Fibroblast of the aortic adventitia (primary cell): Measurements from ENCODE around the gene VWCE. TPM values are rescaled to one million over a fixed set of nuclear protein-coding genes. Genes with fewer than 3 reads are reported as not detected.

Source experiments
- DNase-seq: peaks from one replicate; pipeline ENCODE4 v3.0.0-alpha.2; 2010; ENCODE audit warnings: low read depth
- H3K4me3 ChIP-seq: 2 replicates; pipeline ENCODE4 v1.5.1; 2011; ENCODE audit warnings: low read depth, mild to moderate bottlenecking, control low read depth, low read length, moderate library complexity
- CTCF ChIP-seq: IDR thresholded peaks from 2 replicates; pipeline ENCODE4 v1.5.1; 2011; ENCODE audit warnings: mild to moderate bottlenecking, low read length, control low read depth, inconsistent platforms; ENCODE audit not compliant: insufficient read depth
- total RNA-seq: library from RNA; depleted of rRNA; stranded (reverse); fragments of >200 nt; gene quantifications from 2 replicates; pipeline ENCODE4 v1.2.3, GENCODE V29; 2012; ENCODE audit warnings: low replicate concordance

VWCE gene
- total RNA-seq, 1 donor, result 7.4 TPM

GRCh38 chr11:61333550-61334433 is 38.7 kb upstream of the VWCE start:
- no peak for TF ChIP-seq CTCF
- H3K4me3 ChIP-seq, result peak overlapping the region; percentile 69
- no peak for DNase-seq

GRCh38 chr11:61332797-61333549 is 37.9 kb upstream of the VWCE start, which contains the start of the genes DDB1 and TKFC:
Gene DDB1 (minus strand): TSS chr11:61333105. CDS start chr11:61332968, 137 bp downstream.
Gene TKFC (plus strand): TSS chr11:61333228. CDS start chr11:61334729, 1,501 bp downstream.
- DNase-seq, result peak; percentile 81
- TF ChIP-seq CTCF, result no peak
- peak within 1 kb of the TSS; percentile 69 for H3K4me3 ChIP-seq

- peak; percentile 38 for DNase-seq
- peak; percentile 3 for TF ChIP-seq CTCF
- H3K4me3 ChIP-seq, result peak overlapping the region; percentile 69
These were observed 37.2 kb upstream of the VWCE start for GRCh38 chr11:61332281-61332796.

- H3K4me3 ChIP-seq, result peak overlapping the region; percentile 69
- no peak for TF ChIP-seq CTCF
- DNase-seq, result peak; percentile 12
These were observed 36.5 kb upstream of the VWCE start for GRCh38 chr11:61331651-61332050.

- TF ChIP-seq CTCF, result no peak
- peak overlapping the region; percentile 35 for H3K4me3 ChIP-seq
- no peak for DNase-seq
These were observed 34.8 kb upstream of the VWCE start for GRCh38 chr11:61329871-61330270.

GRCh38 chr11:61328351-61328750 is 33.2 kb upstream of the VWCE start:
- no peak for DNase-seq
- TF ChIP-seq CTCF, result no peak

More at GRCh38 chr11:61328351-61328750, 33.2 kb upstream of the VWCE start:
- peak overlapping the region; percentile 9 for H3K4me3 ChIP-seq
